ENCODE measurements around the gene EMID1.

The EMID1 gene

DNA sequence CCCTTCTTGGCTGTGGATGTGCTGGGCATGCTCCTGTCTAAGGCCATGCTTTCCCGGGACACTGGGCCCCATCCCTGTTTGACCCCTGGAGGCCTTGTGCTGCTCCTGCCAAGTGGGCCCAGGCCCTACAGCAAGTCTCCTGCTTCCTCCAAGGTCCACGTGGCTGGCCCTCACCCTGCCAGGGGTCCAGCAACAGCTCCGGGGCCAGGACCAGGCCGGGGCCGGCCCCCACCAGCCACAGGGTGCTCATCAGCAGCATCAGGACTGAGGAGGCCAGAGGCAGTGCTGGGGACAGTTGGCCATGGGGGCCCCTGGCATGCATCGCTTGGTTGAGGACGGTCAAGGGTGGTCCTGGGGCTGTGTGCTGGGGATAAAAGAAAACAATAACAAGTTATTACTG, 59.6 kb downstream of the EMID1 start:
- TF ChIP-seq, protein P1, sequence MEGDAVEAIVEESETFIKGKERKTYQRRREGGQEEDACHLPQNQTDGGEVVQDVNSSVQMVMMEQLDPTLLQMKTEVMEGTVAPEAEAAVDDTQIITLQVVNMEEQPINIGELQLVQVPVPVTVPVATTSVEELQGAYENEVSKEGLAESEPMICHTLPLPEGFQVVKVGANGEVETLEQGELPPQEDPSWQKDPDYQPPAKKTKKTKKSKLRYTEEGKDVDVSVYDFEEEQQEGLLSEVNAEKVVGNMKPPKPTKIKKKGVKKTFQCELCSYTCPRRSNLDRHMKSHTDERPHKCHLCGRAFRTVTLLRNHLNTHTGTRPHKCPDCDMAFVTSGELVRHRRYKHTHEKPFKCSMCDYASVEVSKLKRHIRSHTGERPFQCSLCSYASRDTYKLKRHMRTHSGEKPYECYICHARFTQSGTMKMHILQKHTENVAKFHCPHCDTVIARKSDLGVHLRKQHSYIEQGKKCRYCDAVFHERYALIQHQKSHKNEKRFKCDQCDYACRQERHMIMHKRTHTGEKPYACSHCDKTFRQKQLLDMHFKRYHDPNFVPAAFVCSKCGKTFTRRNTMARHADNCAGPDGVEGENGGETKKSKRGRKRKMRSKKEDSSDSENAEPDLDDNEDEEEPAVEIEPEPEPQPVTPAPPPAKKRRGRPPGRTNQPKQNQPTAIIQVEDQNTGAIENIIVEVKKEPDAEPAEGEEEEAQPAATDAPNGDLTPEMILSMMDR (conservative IDR thresholded peaks at IDR 0.05; ENCODE audit: low read length) = no peak
- no peak for DNase-seq (ENCODE audit: low read depth)
- no peak overlapping the region for H3K4me3 ChIP-seq (ENCODE audit: low read length)

GRCh38 chr22:29265929-29266328, 60.2 kb downstream of the EMID1 start:
- H3K4me3 ChIP-seq (ENCODE audit: low read length) = no peak overlapping the region
- TF ChIP-seq, protein P1 (conservative IDR thresholded peaks at IDR 0.05; ENCODE audit: low read length) = no peak
- no peak for DNase-seq (ENCODE audit: low read depth)

DNA sequence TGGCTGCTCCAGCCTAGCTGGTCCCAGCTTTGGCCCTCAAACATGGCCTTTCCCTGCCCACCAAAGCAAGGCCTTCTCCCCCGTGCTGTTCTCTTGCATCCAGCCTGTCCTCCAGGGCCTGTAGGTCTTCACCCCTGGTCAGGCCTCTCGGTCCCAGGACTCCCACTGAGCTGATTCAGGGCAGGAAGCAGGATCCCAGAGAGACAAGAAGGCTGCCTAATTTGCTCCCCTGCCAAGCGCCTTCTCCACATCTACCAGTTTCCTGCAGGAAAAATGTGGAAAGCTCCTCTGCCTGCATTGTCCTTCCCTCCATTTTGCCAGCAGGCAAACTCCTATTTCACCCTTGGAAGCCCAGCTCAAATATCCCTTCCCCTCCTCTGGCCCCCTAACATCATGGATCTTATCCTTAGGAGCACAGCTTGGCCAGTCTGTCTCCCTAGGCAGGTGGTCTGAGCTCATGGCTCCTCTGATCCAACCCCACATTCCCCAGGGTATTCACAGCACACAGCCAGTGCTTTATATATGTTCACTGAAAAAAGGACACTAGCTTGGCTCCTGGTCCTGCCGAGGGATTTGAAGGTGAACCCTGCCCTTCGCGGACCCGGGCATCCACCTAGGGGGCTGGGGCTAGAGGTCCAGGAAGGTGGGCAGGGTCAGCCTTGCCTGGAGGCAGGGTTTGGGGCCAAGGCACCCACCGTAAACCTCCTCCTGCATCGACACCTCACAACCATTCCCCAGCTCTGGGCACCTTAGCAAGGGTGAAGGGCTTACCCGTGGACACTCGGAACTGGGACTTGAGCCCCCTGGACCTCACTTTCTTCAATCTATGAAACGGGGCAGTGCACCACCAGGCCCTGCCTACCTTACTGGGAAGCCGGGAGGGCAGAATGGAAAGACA, 61.1 kb downstream of the EMID1 start:
- H3K4me3 ChIP-seq (ENCODE audit: low read length) = peak overlapping the region; percentile 91
- no peak for DNase-seq (ENCODE audit: low read depth)
- TF ChIP-seq, protein P1 (conservative IDR thresholded peaks at IDR 0.05; ENCODE audit: low read length) = no peak

GRCh38 chr22:29267462-29267857, 61.8 kb downstream of the EMID1 start:
- peak overlapping the region; percentile 91 for H3K4me3 ChIP-seq (ENCODE audit: low read length)

DNA sequence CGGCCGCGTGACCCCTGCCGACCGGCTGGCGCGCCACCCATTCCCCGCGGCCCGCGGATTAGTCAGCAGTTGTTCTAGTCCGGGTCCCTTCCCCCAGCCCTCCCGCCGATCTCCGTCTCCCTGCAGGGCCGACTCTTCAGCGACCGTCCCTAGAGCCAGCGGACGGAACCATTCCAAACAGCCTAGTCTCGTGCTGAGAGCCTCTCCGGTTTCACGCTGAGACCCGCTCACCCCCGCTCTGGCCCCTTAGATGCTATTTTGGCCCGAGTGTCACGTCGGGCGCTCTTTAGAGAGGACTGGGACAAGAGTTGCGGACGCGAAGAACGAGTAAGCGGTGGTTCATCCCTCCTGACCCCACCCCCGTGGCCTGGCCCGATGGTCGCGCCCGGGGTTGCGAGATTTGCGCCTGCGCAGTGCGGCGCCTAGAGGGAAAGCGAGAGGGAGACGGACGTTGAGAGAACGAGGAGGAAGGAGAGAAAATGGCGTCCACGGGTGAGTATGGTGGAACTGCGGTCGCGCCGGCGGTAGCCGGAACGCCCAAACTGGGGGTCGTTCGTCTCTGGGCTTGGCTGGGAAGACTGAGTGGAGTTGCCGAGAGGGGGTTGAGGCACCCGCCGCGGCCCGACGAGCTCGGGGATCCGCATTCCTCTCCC, 62.3 kb downstream of the EMID1 start, which contains the start of the genes EWSR1 and RHBDD3:
Gene EWSR1 (plus strand): TSS at position 411 of the 653 bp plus-strand sequence. CDS start 69 bp downstream, at position 480.
Gene RHBDD3 (minus strand): TSS at position 124 of the 653 bp plus-strand sequence. CDS start 2,355 bp downstream, outside the sequence.
- TF ChIP-seq, protein P1 (conservative IDR thresholded peaks at IDR 0.05; ENCODE audit: low read length) = no peak
- peak within 1 kb of the TSS; percentile 91 for H3K4me3 ChIP-seq (ENCODE audit: low read length)
- DNase-seq (ENCODE audit: low read depth) = peak; percentile 98

More at GRCh38 chr22:29267462-29267857, 61.8 kb downstream of the EMID1 start:
- TF ChIP-seq, protein P1 (conservative IDR thresholded peaks at IDR 0.05; ENCODE audit: low read length) = no peak
- DNase-seq (ENCODE audit: low read depth) = no peak

- TF ChIP-seq, protein P1 (conservative IDR thresholded peaks at IDR 0.05; ENCODE audit: low read length) = no peak
- peak overlapping the region; percentile 91 for H3K4me3 ChIP-seq (ENCODE audit: low read length)
- DNase-seq (ENCODE audit: low read depth) = peak; percentile 75
Measured at GRCh38 chr22:29268511-29269229, 63.0 kb downstream of the EMID1 start.

Measured in AG10803 (cell line).